Ishikawa (cell line): ENCODE data around the gene HYOU1.

Source experiments
- CEBPB ChIP-seq: IDR thresholded peaks from 2 replicates; pipeline ENCODE4 v1.6.1; 2012
- EP300 ChIP-seq: IDR thresholded peaks from 2 replicates; pipeline ENCODE4 v1.6.1; 2012; ENCODE audit warnings: borderline replicate concordance
- FOXM1 ChIP-seq: IDR thresholded peaks from 2 replicates; pipeline ENCODE4 v1.6.1; 2012; ENCODE audit warnings: low read depth, borderline replicate concordance
- RAD21 ChIP-seq: IDR thresholded peaks from 2 replicates; pipeline ENCODE4 v1.6.1; 2012; ENCODE audit warnings: low read depth
- REST ChIP-seq: IDR thresholded peaks from 2 replicates; pipeline ENCODE4 v1.6.1; 2012; ENCODE audit warnings: low read depth, mild to moderate bottlenecking
- TAF1 ChIP-seq: IDR thresholded peaks from 2 replicates; pipeline ENCODE4 v1.6.1; 2012; ENCODE audit warnings: low read depth, mild to moderate bottlenecking
- USF1 ChIP-seq: IDR thresholded peaks from 2 replicates; pipeline ENCODE4 v1.6.1; 2012
- YY1 ChIP-seq: IDR thresholded peaks from 2 replicates; pipeline ENCODE4 v1.6.1; 2012; ENCODE audit warnings: low read depth

GRCh38 chr11:119091178-119091577 is 34.2 kb upstream of the HYOU1 start:
- TF ChIP-seq USF1 (no peak), REST (no peak), EP300 (no peak), RAD21 (no peak), TAF1 (no peak), CEBPB (no peak), FOXM1 (no peak), YY1 (no peak)
